Measurements from ENCODE around the gene HMG20A. TPM values are rescaled to one million over a fixed set of nuclear protein-coding genes. Genes with fewer than 3 reads are reported as not detected.

HMG20A gene
- total and polyA plus RNA-seq, 10 of the 15 experiments (the other 5 are each of a cell fraction or from before 2014, with no cell fraction given) = 30.0 to 98.7 (median 46.8) TPM

DNA sequence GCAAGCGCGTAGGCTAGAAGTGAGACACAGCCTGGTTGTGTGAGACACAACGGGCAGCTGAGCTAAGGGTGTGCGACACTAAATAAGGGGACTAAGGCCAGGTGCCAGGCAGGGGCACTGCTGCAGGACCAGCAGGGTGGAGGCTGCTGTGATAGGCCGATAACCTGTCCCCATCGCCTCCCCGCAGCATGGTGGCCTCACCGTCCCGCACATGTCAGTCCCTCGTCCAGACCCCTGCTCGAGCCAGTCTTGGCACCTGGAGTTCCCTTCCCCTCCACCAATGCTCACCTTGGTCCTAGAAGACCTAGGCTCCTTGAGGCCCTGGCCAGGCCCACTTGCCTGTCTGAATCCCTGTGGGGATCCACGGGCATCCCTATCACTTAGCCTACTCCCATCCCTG, 96.1 kb downstream of the HMG20A start:
- H3K4me3 ChIP-seq = no peak overlapping the region
- DNase-seq (ENCODE audit: low read depth, low spot score) (no peak), ATAC-seq (no peak), FAIRE-seq (no peak)
- no peak overlapping the region for H3K27ac ChIP-seq (ENCODE audit: control insufficient read depth, insufficient read depth)
- ChIA-PET CTCF (interaction anchor here (1.1 kb wide), 1 partner anchor 20 kb away, joined by 3 read pairs; no protein-coding TSS in a partner anchor), SMC1A (ENCODE audit: uncharacterized antibody, unreplicated experiment) (no interaction called here), POLR2A (no interaction called here), RAD21 (ENCODE audit: unreplicated experiment) (no interaction called here)
- H3K27me3 ChIP-seq (replicated peaks in 1 of 2; ENCODE audit: control insufficient read depth in 2 of 2, insufficient read depth in 2 of 2, low read length in 1 of 2) = no peaks in the 10 kb centered on the region; a peak in 1 of 4 replicates
- no peak overlapping the region for H3K4me2 ChIP-seq (ENCODE audit: control insufficient read depth, insufficient read depth)
- 91% methylated on average over 12 of the region's 12 CpGs for WGBS (ENCODE audit: insufficient coverage, insufficient replicate concordance, low lambda C conversion rate, missing lambda C conversion rate)
- in situ Hi-C loops (cut with MboI) (no loop called here), intact Hi-C loops (cut with micrococcal nuclease; ENCODE audit: unreplicated experiment) (no loop called here)
- H3K9ac ChIP-seq (ENCODE audit: control insufficient read depth, insufficient read depth, low read length) = no peak overlapping the region
- H3K36me3 ChIP-seq (ENCODE audit: control insufficient read depth in 2 of 2, insufficient read depth in 2 of 2, low read length in 1 of 2) = no peaks in the 10 kb centered on the region
- TF ChIP-seq, protein P1, sequence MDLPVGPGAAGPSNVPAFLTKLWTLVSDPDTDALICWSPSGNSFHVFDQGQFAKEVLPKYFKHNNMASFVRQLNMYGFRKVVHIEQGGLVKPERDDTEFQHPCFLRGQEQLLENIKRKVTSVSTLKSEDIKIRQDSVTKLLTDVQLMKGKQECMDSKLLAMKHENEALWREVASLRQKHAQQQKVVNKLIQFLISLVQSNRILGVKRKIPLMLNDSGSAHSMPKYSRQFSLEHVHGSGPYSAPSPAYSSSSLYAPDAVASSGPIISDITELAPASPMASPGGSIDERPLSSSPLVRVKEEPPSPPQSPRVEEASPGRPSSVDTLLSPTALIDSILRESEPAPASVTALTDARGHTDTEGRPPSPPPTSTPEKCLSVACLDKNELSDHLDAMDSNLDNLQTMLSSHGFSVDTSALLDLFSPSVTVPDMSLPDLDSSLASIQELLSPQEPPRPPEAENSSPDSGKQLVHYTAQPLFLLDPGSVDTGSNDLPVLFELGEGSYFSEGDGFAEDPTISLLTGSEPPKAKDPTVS (IDR thresholded peaks at IDR 0.05; ENCODE audit: low read depth, low read length) = no peak
- TF ChIP-seq, protein P2, sequence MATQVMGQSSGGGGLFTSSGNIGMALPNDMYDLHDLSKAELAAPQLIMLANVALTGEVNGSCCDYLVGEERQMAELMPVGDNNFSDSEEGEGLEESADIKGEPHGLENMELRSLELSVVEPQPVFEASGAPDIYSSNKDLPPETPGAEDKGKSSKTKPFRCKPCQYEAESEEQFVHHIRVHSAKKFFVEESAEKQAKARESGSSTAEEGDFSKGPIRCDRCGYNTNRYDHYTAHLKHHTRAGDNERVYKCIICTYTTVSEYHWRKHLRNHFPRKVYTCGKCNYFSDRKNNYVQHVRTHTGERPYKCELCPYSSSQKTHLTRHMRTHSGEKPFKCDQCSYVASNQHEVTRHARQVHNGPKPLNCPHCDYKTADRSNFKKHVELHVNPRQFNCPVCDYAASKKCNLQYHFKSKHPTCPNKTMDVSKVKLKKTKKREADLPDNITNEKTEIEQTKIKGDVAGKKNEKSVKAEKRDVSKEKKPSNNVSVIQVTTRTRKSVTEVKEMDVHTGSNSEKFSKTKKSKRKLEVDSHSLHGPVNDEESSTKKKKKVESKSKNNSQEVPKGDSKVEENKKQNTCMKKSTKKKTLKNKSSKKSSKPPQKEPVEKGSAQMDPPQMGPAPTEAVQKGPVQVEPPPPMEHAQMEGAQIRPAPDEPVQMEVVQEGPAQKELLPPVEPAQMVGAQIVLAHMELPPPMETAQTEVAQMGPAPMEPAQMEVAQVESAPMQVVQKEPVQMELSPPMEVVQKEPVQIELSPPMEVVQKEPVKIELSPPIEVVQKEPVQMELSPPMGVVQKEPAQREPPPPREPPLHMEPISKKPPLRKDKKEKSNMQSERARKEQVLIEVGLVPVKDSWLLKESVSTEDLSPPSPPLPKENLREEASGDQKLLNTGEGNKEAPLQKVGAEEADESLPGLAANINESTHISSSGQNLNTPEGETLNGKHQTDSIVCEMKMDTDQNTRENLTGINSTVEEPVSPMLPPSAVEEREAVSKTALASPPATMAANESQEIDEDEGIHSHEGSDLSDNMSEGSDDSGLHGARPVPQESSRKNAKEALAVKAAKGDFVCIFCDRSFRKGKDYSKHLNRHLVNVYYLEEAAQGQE (IDR thresholded peaks at IDR 0.05; ENCODE audit: low read depth, low read length) = no peak
- TF ChIP-seq ZBED1 (IDR thresholded peaks at IDR 0.05; ENCODE audit: borderline replicate concordance) (no peak), LARP7 (IDR thresholded peaks at IDR 0.05) (no peak), JUND (IDR thresholded peaks at IDR 0.05; ENCODE audit: low read depth, low read length) (no peak), MXI1 (IDR thresholded peaks at IDR 0.05; ENCODE audit: low read depth, low read length) (no peak), BRCA1 (IDR thresholded peaks at IDR 0.05; ENCODE audit: low read depth, low read length) (no peak), FOXK2 (IDR thresholded peaks at IDR 0.05) (no peak)
- TF ChIP-seq, protein P3, sequence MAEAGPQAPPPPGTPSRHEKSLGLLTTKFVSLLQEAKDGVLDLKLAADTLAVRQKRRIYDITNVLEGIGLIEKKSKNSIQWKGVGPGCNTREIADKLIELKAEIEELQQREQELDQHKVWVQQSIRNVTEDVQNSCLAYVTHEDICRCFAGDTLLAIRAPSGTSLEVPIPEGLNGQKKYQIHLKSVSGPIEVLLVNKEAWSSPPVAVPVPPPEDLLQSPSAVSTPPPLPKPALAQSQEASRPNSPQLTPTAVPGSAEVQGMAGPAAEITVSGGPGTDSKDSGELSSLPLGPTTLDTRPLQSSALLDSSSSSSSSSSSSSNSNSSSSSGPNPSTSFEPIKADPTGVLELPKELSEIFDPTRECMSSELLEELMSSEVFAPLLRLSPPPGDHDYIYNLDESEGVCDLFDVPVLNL (IDR thresholded peaks at IDR 0.05; ENCODE audit: low read depth, low read length) = no peak
- no peaks in the 10 kb centered on the region for H3K4me1 ChIP-seq (ENCODE audit: control insufficient read depth, insufficient read depth, low read length)
- H2AFZ ChIP-seq (ENCODE audit: control insufficient read depth, low read depth, low read length) = no peak overlapping the region
- H4K20me1 ChIP-seq (ENCODE audit: control insufficient read depth, insufficient read depth) = no peaks in the 10 kb centered on the region
- no peaks in the 10 kb centered on the region for H3K79me2 ChIP-seq (ENCODE audit: control insufficient read depth, insufficient read depth, low read length)
- BruUV-seq (replicated peaks) = no TSS peak
- no peaks in the 10 kb centered on the region for H3K9me3 ChIP-seq (replicated peaks; ENCODE audit: control insufficient read depth, insufficient read depth, low read length)
